ENCODE data around the gene SGCG.

Gene SGCG

DNA sequence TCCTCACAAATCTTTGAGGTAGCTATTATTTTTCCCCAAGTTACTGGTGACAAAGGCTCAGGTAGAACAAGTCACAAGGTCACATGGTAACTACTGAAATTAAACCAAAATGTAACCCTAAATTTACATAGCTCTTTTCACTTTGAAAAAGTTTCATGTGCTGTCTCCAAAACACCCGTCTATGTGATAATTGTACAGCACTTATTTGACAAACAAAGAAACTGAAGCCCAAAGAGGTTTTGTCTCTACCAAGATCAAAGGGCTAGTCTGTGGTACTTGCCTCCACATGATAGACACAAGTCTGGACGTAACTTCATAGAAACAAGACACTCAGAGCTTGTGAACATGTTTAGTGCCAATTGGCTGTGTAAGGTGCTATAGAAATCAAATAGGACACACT is 144.4 kb downstream of the SGCG start:
- Histone ChIP-seq H3K9ac (ENCODE audit: low read length) (no peak overlapping the region), H3K27me3 (ENCODE audit: insufficient read depth, low read length) (no peaks in the 10 kb centered on the region), H3K4me1 (ENCODE audit: insufficient read depth, low read length, severe bottlenecking) (no peaks in the 10 kb centered on the region), H3F3A (ENCODE audit: insufficient read depth, low read length) (no peaks in the 10 kb centered on the region), H3K79me2 (ENCODE audit: insufficient read depth, low read length) (no peaks in the 10 kb centered on the region), H4K20me1 (ENCODE audit: insufficient read depth, low read length) (no peaks in the 10 kb centered on the region), H3K9me2 (ENCODE audit: low read depth, low read length) (no peaks in the 10 kb centered on the region), H3K36me3 (ENCODE audit: insufficient read depth, low read length) (no peaks in the 10 kb centered on the region), H3K9me3 (ENCODE audit: low read length) (no peaks in the 10 kb centered on the region), H3K27ac (ENCODE audit: low read depth, low read length, poor library complexity, severe bottlenecking) (no peak overlapping the region), H3K4me2 (ENCODE audit: low read length) (no peak overlapping the region), H2AFZ (ENCODE audit: low read length) (no peak overlapping the region), H3K4me3 (ENCODE audit: low read depth, low read length, poor library complexity, severe bottlenecking) (no peak overlapping the region)
- TF ChIP-seq, protein P1, sequence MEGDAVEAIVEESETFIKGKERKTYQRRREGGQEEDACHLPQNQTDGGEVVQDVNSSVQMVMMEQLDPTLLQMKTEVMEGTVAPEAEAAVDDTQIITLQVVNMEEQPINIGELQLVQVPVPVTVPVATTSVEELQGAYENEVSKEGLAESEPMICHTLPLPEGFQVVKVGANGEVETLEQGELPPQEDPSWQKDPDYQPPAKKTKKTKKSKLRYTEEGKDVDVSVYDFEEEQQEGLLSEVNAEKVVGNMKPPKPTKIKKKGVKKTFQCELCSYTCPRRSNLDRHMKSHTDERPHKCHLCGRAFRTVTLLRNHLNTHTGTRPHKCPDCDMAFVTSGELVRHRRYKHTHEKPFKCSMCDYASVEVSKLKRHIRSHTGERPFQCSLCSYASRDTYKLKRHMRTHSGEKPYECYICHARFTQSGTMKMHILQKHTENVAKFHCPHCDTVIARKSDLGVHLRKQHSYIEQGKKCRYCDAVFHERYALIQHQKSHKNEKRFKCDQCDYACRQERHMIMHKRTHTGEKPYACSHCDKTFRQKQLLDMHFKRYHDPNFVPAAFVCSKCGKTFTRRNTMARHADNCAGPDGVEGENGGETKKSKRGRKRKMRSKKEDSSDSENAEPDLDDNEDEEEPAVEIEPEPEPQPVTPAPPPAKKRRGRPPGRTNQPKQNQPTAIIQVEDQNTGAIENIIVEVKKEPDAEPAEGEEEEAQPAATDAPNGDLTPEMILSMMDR (IDR thresholded peaks at IDR 0.05; ENCODE audit: low read length), result no peak
- TF ChIP-seq EZH2 (IDR thresholded peaks at IDR 0.05; ENCODE audit: borderline replicate concordance, low read length), result no peak

DNA sequence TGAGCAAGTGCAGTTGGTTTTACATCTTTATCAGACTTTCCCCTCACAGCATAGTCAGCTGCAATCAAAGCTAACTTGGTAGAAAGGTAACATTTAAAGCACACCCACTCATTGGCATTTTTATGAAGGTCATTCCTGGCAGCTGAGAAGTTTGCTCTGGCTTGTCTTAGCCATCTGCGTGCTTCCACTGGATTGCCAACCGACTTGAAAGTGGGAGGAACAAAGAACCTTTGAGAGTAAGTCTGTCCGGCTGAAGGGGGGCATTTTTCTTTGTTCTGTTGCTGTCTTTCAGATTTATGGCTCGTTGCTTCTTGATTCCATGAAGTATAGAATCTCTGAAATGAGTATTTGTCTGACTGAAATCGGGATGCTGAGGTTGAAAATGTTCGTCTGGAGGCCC is 149.6 kb downstream of the SGCG start:
- Histone ChIP-seq H3K27me3 (ENCODE audit: insufficient read depth, low read length) (no peaks in the 10 kb centered on the region), H3F3A (ENCODE audit: insufficient read depth, low read length) (no peaks in the 10 kb centered on the region), H3K79me2 (ENCODE audit: insufficient read depth, low read length) (no peaks in the 10 kb centered on the region), H3K4me1 (ENCODE audit: insufficient read depth, low read length, severe bottlenecking) (no peaks in the 10 kb centered on the region), H3K9me3 (ENCODE audit: low read length) (peaks cover 3% of the 10 kb centered on the region; the same call in 1 of the 2 replicates), H3K9me2 (ENCODE audit: low read depth, low read length) (no peaks in the 10 kb centered on the region), H3K9ac (ENCODE audit: low read length) (no peak overlapping the region), H3K27ac (ENCODE audit: low read depth, low read length, poor library complexity, severe bottlenecking) (no peak overlapping the region), H2AFZ (ENCODE audit: low read length) (no peak overlapping the region), H3K4me3 (ENCODE audit: low read depth, low read length, poor library complexity, severe bottlenecking) (no peak overlapping the region), H3K4me2 (ENCODE audit: low read length) (no peak overlapping the region), H3K36me3 (ENCODE audit: insufficient read depth, low read length) (no peaks in the 10 kb centered on the region), H4K20me1 (ENCODE audit: insufficient read depth, low read length) (no peaks in the 10 kb centered on the region)
- TF ChIP-seq, protein P1 (IDR thresholded peaks at IDR 0.05; ENCODE audit: low read length), result no peak
- TF ChIP-seq EZH2 (IDR thresholded peaks at IDR 0.05; ENCODE audit: borderline replicate concordance, low read length), result no peak

DNA sequence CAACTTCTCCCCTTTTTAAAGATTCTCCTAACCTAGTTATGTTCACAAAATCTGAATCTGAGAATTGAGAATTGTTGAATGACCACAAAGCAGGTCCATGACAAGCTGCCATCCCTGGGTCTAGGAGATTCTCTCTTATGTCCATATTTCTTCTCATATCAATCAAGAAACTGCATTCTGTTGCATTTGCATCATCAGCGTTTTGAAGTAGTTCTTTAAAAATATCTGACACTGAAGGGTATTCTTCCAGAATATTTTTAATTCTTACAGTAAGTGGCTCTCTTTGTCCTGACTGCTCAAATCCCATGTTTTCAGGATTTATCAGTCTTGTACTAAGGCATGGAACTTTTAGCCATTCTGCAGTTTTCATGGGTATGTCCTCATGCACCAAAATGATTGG is 158.4 kb downstream of the SGCG start:
- Histone ChIP-seq H3K4me2 (ENCODE audit: low read length) (no peak overlapping the region), H3K9ac (ENCODE audit: low read length) (no peak overlapping the region), H4K20me1 (ENCODE audit: insufficient read depth, low read length) (no peaks in the 10 kb centered on the region), H3K36me3 (ENCODE audit: insufficient read depth, low read length) (peaks cover 14% of the 10 kb centered on the region), H3K9me2 (ENCODE audit: low read depth, low read length) (no peaks in the 10 kb centered on the region), H3K4me1 (ENCODE audit: insufficient read depth, low read length, severe bottlenecking) (no peaks in the 10 kb centered on the region), H3K9me3 (ENCODE audit: low read length) (peaks cover 11% of the 10 kb centered on the region; the same call in 1 of the 2 replicates), H3K79me2 (ENCODE audit: insufficient read depth, low read length) (no peaks in the 10 kb centered on the region), H3K27ac (ENCODE audit: low read depth, low read length, poor library complexity, severe bottlenecking) (no peak overlapping the region), H3K4me3 (ENCODE audit: low read depth, low read length, poor library complexity, severe bottlenecking) (no peak overlapping the region), H3F3A (ENCODE audit: insufficient read depth, low read length) (no peaks in the 10 kb centered on the region), H2AFZ (ENCODE audit: low read length) (no peak overlapping the region), H3K27me3 (ENCODE audit: insufficient read depth, low read length) (no peaks in the 10 kb centered on the region)
- TF ChIP-seq EZH2 (IDR thresholded peaks at IDR 0.05; ENCODE audit: borderline replicate concordance, low read length), result no peak
- TF ChIP-seq, protein P1 (IDR thresholded peaks at IDR 0.05; ENCODE audit: low read length), result no peak
